Measurements from ENCODE around the gene TRPC5OS. TPM values are rescaled to one million over a fixed set of nuclear protein-coding genes. Genes with fewer than 3 reads are reported as not detected.

The TRPC5OS gene
- 0.12 TPM for polyA plus RNA-seq (2012; ENCODE audit: low read depth, missing spikeins)

DNA sequence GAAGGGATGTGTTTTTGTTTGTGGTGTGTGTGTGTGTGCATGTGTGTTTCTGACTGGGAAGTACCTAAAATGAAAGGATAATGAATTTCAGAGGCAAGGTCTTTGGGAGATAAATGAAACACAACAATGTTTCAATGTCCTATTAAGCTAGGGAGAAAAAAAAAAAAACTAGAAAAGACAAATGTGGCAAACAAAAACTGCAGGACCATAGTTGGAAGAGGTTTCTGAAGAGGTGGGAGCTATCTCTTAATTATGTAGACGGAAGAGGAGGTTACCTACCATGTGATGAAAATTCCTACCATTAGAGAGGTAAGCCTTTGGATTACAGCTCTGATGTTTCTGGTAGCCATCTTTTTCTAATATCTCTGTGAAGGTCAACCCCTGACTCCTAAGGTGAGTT lies at the start of gene TRPC5OS:
Gene TRPC5OS (plus strand): TSS at position 301 of the 400 bp plus-strand sequence. CDS start 25,669 bp downstream, outside the sequence.
- no peak for DNase-seq (ENCODE audit: insufficient read length, low spot score)
- TF ChIP-seq POLR2A (IDR thresholded peaks at IDR 0.05; ENCODE audit: low read depth, low read length) (no peak), PAX5 (IDR thresholded peaks at IDR 0.05; ENCODE audit: insufficient read depth, low read length, severe bottlenecking) (no peak), TAF1 (IDR thresholded peaks at IDR 0.05; ENCODE audit: low read depth, low read length) (no peak), POLR2AphosphoS5 (IDR thresholded peaks at IDR 0.05; ENCODE audit: low read depth, low read length) (no peak), POU2F2 (IDR thresholded peaks at IDR 0.05; ENCODE audit: low read depth, low read length) (no peak), SPI1 (IDR thresholded peaks at IDR 0.05; ENCODE audit: low read depth, low read length) (no peak)
- no peak for FAIRE-seq

DNA sequence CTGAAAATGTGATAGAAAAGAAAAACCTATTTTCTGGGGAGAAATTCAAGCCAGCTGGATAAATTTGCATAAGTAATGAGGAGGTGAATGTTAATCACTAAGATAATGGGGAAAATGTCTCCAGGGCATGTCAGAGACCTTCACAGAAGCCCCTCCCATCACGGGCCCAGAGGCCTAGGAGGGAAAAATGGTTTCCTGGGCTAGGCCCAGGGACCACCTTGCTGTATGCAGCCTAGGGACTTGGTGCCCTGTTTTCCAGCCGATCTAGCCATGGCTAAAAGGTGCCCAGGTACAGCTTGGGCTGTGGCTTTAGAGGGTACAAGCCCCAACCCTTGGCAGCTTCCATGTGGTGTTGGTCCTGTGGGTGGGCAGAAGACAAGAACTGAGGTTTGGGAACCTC lies 46.6 kb upstream of the TRPC5OS start:
- DNase-seq (ENCODE audit: insufficient read length, low spot score) (no peak), FAIRE-seq (no peak)
- no peak for TF ChIP-seq PAX5 (IDR thresholded peaks at IDR 0.05; ENCODE audit: insufficient read depth, low read length, severe bottlenecking)
- no peak for TF ChIP-seq POLR2A (IDR thresholded peaks at IDR 0.05; ENCODE audit: low read depth, low read length)
- no peak for TF ChIP-seq TAF1 (IDR thresholded peaks at IDR 0.05; ENCODE audit: low read depth, low read length)
- TF ChIP-seq SPI1 (IDR thresholded peaks at IDR 0.05; ENCODE audit: low read depth, low read length), result no peak
- TF ChIP-seq POLR2AphosphoS5 (IDR thresholded peaks at IDR 0.05; ENCODE audit: low read depth, low read length), result no peak
- no peak for TF ChIP-seq POU2F2 (IDR thresholded peaks at IDR 0.05; ENCODE audit: low read depth, low read length)

DNA sequence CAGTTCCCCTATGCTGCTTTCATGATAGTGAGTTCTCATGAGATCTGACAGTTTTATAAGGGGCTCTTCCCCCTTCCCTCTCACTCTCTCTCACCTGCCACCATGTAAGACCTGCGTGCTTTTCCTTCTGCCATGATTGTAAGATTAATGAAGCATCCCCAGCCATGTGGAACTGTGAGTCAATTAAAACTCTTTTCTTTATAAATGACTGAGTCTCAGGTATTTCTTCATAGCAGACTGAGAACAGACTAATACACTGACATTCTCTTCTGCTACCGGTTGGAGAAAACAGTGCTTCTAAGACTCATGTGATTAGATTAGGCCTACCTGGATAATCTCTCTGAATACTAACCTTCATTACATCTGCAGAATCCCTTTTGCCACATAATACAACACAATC lies 45.4 kb upstream of the TRPC5OS start:
- FAIRE-seq, result no peak
- no peak for DNase-seq (ENCODE audit: insufficient read length, low spot score)
- no peak for TF ChIP-seq SPI1 (IDR thresholded peaks at IDR 0.05; ENCODE audit: low read depth, low read length)
- TF ChIP-seq POLR2A (IDR thresholded peaks at IDR 0.05; ENCODE audit: low read depth, low read length), result no peak
- TF ChIP-seq PAX5 (IDR thresholded peaks at IDR 0.05; ENCODE audit: insufficient read depth, low read length, severe bottlenecking), result no peak
- no peak for TF ChIP-seq TAF1 (IDR thresholded peaks at IDR 0.05; ENCODE audit: low read depth, low read length)
- no peak for TF ChIP-seq POLR2AphosphoS5 (IDR thresholded peaks at IDR 0.05; ENCODE audit: low read depth, low read length)
- no peak for TF ChIP-seq POU2F2 (IDR thresholded peaks at IDR 0.05; ENCODE audit: low read depth, low read length)

DNA sequence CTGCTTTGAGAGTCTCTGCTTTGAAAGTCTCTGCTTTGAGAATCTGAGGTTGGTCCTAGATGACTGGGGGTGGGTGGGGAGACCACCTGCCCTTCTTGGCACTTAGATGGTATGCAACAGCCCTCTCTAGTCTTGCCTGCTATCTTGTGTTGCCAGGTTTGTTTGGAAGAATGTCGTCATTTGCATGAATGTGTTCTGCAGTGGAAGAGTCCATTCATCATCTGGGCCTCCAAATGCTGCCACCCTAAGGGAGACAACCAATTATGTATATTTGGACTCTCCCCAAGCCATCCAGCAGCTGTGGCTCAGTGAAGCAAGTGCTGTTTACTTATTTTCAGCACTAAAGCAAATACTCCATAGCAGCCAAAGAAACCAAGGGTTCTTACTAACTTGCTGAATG lies 44.6 kb upstream of the TRPC5OS start:
- no peak for TF ChIP-seq SPI1 (IDR thresholded peaks at IDR 0.05; ENCODE audit: low read depth, low read length)
- no peak for TF ChIP-seq POU2F2 (IDR thresholded peaks at IDR 0.05; ENCODE audit: low read depth, low read length)
- TF ChIP-seq POLR2AphosphoS5 (IDR thresholded peaks at IDR 0.05; ENCODE audit: low read depth, low read length), result no peak
- TF ChIP-seq PAX5 (IDR thresholded peaks at IDR 0.05; ENCODE audit: insufficient read depth, low read length, severe bottlenecking), result no peak
- TF ChIP-seq POLR2A (IDR thresholded peaks at IDR 0.05; ENCODE audit: low read depth, low read length), result no peak
- no peak for TF ChIP-seq TAF1 (IDR thresholded peaks at IDR 0.05; ENCODE audit: low read depth, low read length)
- FAIRE-seq (no peak), DNase-seq (ENCODE audit: insufficient read length, low spot score) (no peak)

DNA sequence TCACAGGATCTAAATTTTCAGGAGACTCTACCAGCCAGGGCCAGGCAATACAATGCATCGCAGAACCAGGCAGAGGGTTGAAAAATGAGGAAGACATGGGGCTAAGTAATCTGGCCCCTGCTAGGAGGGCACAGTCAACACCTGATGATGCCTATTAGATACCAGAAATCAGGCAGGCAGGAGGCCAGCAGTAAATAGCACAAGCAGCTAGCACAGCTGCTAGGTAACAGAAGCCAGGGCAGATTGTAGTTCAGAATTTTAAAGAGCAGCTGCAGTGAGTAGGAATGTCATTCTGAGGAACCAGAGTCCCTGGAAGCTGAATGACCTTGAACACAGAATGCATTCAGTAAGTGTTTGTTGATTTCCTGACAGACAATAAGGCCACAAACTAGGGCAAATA lies 38.8 kb upstream of the TRPC5OS start:
- TF ChIP-seq SPI1 (IDR thresholded peaks at IDR 0.05; ENCODE audit: low read depth, low read length), result no peak
- TF ChIP-seq POLR2AphosphoS5 (IDR thresholded peaks at IDR 0.05; ENCODE audit: low read depth, low read length), result no peak
- TF ChIP-seq POLR2A (IDR thresholded peaks at IDR 0.05; ENCODE audit: low read depth, low read length), result no peak
- TF ChIP-seq PAX5 (IDR thresholded peaks at IDR 0.05; ENCODE audit: insufficient read depth, low read length, severe bottlenecking), result no peak
- TF ChIP-seq TAF1 (IDR thresholded peaks at IDR 0.05; ENCODE audit: low read depth, low read length), result no peak
- no peak for TF ChIP-seq POU2F2 (IDR thresholded peaks at IDR 0.05; ENCODE audit: low read depth, low read length)
- FAIRE-seq, result no peak
- no peak for DNase-seq (ENCODE audit: insufficient read length, low spot score)

DNA sequence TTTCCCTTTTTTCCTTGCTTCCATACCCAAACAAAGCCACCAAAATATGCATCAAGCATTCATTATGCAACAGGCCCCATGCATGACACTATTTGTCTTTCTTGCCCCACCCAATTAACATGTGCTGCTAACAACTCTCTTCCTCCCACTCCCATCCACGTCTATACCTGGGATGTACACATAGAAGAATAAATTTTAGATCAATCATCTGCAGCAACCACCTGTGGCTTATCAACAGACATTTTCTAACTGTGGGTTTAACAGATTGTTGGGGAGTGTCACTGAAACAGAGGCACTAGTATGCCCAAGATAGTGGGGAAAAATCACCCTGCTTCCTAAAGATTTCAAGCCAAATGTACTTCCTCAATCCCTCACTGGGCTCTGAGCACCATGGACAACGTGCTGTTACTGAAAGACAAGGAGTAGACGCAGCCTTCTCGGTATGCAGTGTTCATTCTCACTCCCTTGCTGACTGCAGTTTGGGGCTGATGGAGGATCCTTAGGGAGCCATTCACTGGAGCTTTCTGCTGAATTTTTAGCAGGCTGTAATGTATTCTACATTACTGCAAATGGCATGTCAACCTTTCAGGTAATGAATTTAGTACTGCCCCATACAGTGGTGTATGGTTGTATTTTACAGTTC lies 28.4 kb upstream of the TRPC5OS start:
- FAIRE-seq (peak; percentile 66), DNase-seq (ENCODE audit: insufficient read length, low spot score) (no peak)
- no peak for TF ChIP-seq SPI1 (IDR thresholded peaks at IDR 0.05; ENCODE audit: low read depth, low read length)

DNA sequence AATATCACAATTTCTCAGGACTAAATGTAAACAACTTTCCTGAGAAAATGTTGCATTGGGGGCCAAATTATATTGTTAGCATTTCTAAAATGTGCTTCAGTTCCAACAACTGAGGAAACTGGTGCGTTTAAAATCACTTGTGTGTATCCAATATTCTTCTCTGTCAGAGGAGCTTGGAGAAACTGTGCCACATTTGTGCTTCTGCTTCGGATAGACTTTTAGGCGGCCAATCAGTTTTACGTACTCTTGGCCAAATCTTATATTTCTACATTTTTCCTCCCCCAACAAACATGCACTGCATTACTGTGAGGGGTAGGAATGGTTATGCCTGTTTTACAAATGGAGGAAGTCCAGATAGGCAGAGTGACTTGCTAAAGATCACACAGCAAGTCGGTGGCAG lies 27.4 kb upstream of the TRPC5OS start:
- TF ChIP-seq SPI1 (IDR thresholded peaks at IDR 0.05; ENCODE audit: low read depth, low read length) (no peak), POLR2A (IDR thresholded peaks at IDR 0.05; ENCODE audit: low read depth, low read length) (no peak), TAF1 (IDR thresholded peaks at IDR 0.05; ENCODE audit: low read depth, low read length) (no peak), PAX5 (IDR thresholded peaks at IDR 0.05; ENCODE audit: insufficient read depth, low read length, severe bottlenecking) (no peak), POU2F2 (IDR thresholded peaks at IDR 0.05; ENCODE audit: low read depth, low read length) (no peak), POLR2AphosphoS5 (IDR thresholded peaks at IDR 0.05; ENCODE audit: low read depth, low read length) (no peak)
- FAIRE-seq (no peak), DNase-seq (ENCODE audit: insufficient read length, low spot score) (no peak)

DNA sequence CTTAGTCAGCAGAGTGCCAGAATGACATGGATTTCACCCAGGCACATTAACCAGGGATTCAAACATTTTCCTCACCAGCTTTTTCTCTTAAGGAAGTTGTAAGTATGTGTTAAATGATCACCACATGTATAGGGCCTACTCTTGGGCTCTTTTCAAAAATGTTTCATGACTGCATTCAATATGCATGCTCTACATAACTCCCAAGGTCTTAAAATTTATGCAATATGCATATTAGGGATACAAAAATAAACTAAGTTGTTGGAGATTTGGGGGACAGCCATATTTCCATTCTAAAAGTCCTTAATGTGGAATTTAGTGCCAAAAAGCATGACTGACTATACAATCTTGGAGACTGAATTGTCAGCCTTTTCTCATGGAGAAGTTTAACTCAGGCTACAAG lies 25.0 kb upstream of the TRPC5OS start:
- no peak for TF ChIP-seq POLR2A (IDR thresholded peaks at IDR 0.05; ENCODE audit: low read depth, low read length)
- no peak for TF ChIP-seq TAF1 (IDR thresholded peaks at IDR 0.05; ENCODE audit: low read depth, low read length)
- no peak for TF ChIP-seq PAX5 (IDR thresholded peaks at IDR 0.05; ENCODE audit: insufficient read depth, low read length, severe bottlenecking)
- no peak for TF ChIP-seq SPI1 (IDR thresholded peaks at IDR 0.05; ENCODE audit: low read depth, low read length)
- no peak for TF ChIP-seq POLR2AphosphoS5 (IDR thresholded peaks at IDR 0.05; ENCODE audit: low read depth, low read length)
- no peak for TF ChIP-seq POU2F2 (IDR thresholded peaks at IDR 0.05; ENCODE audit: low read depth, low read length)
- no peak for FAIRE-seq
- DNase-seq (ENCODE audit: insufficient read length, low spot score), result no peak

DNA sequence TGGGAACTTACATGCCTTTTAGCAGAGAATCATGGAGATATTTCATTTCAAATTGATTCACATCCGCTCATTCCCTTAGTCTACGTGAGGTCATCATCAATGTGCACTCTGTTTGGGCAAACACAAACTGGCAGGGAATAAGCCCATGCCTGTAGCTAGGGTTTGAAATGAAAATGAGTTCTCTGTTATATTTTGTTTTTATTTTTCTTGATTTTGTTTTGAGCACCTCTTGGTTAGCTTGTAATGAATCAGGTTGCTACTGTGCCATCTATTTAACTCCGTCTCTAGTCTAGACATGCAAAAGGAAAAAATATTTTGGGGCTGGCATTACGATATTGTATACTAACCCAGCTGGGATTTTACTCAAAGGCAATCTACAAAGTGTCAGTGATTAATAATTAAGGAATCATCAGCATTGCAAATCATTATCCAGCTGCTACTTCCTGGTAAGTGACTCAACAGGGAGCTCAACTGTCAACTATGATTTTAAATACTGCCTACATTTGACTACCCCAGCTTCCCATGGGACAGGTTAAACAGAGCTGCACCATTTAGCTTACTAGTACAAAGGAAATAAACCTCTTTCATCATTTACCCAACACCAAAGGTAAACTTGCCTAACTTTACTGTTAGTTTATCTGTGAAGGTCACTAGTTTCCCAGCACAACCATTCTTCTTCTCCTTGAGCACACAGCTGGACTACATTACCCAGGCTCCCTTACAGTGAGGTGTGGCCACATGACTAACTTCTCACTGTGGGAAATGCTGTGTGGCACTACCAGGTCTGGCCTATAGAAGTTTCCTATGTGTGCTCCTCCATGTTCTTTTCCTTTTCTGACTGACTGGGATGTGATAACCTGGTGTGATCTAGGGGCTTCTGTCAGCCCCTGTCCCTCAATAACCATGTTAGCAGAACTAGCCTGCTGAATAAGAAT lies 21.2 kb upstream of the TRPC5OS start:
- no peak for DNase-seq (ENCODE audit: insufficient read length, low spot score)
- TF ChIP-seq PAX5 (IDR thresholded peaks at IDR 0.05; ENCODE audit: insufficient read depth, low read length, severe bottlenecking), result no peak
- no peak for TF ChIP-seq POLR2AphosphoS5 (IDR thresholded peaks at IDR 0.05; ENCODE audit: low read depth, low read length)
- no peak for TF ChIP-seq TAF1 (IDR thresholded peaks at IDR 0.05; ENCODE audit: low read depth, low read length)
- no peak for TF ChIP-seq POLR2A (IDR thresholded peaks at IDR 0.05; ENCODE audit: low read depth, low read length)
- TF ChIP-seq POU2F2 (IDR thresholded peaks at IDR 0.05; ENCODE audit: low read depth, low read length), result no peak
- no peak for TF ChIP-seq SPI1 (IDR thresholded peaks at IDR 0.05; ENCODE audit: low read depth, low read length)
- FAIRE-seq, result no peak
